Sigmoid colon (tissue), 7 donors: ENCODE data around the gene COL9A3. TPM values are rescaled to one million over a fixed set of nuclear protein-coding genes. Genes with fewer than 3 reads are reported as not detected.

Source experiments
- DNase-seq: peaks from one replicate; pipeline ENCODE4 v3.0.0-alpha.2; 2019
- H3K27ac ChIP-seq, 4 donors: fragments of 200-600 bp; sonication (generic); one replicate each; pipeline ENCODE4 v1.5.1; 2016 to 2019; ENCODE audit warnings: mild to moderate bottlenecking in 1 of 4
- H3K27me3 ChIP-seq, 3 donors: fragments of 200-600 bp; sonication (generic); one replicate each; pipeline ENCODE4 v1.5.1; 2019; ENCODE audit warnings: mild to moderate bottlenecking in 1 of 3
- H3K36me3 ChIP-seq, 4 donors: fragments of 200-600 bp; sonication (generic); one replicate each; pipeline ENCODE4 v1.5.1; 2016 to 2019
- H3K4me1 ChIP-seq, 4 donors: fragments of 200-600 bp; sonication (generic); one replicate each; pipeline ENCODE4 v1.5.1; 2017 to 2019
- H3K4me3 ChIP-seq, 4 donors: fragments of 200-600 bp; sonication (generic); one replicate each; pipeline ENCODE4 v1.5.1; 2017 to 2019; ENCODE audit warnings: mild to moderate bottlenecking in 2 of 4, moderate library complexity in 1 of 4
- H3K9me3 ChIP-seq, 4 donors: fragments of 200-600 bp in 3 of 4; sonication (generic) in 3 of 4; one replicate each; pipeline versions ENCODE4 v1.5.1 to v1.6.1; 2013 to 2019
- EP300 ChIP-seq, 4 donors: sonication (generic); formaldehyde crosslinking; IDR thresholded peaks; one replicate each; pipeline ENCODE4 v1.6.1; 2017; ENCODE audit warnings: antibody characterized with exemption in 4 of 4
- POLR2A ChIP-seq, 2 donors: fragments of 450-650 bp; IDR thresholded peaks; one replicate each; pipeline ENCODE4 v1.6.1; 2016; ENCODE audit warnings: antibody characterized with exemption in 2 of 2, mild to moderate bottlenecking in 2 of 2, moderate library complexity in 2 of 2
- POLR2AphosphoS5 ChIP-seq, 4 donors: sonication (generic); formaldehyde crosslinking; IDR thresholded peaks; one replicate each; pipeline ENCODE4 v1.6.1; 2017; ENCODE audit warnings: antibody characterized with exemption in 4 of 4
- WGBS, 2 donors: extraction: QIAGEN DNeasy Blood & Tissue Kit; methylation state at CpG; one replicate each; pipeline ENCODE4 v1.1.7; 2013; 5-methylcytosine and 5-hydroxymethylcytosine counted together
- intact Hi-C: fragments of 100-400 bp; cut with DNase I; formaldehyde crosslinking; loops from one replicate; pipeline ENCODE4 v1.15.1; 2023
- polyA plus RNA-seq, 3 donors: library from polyadenylated mRNA; stranded (reverse); fragments of 200-250 nt; gene quantifications; one replicate each; pipeline ENCODE4 v1.2.3, GENCODE V29; 2013
- total RNA-seq, 4 donors: library from RNA; depleted of rRNA; stranded (reverse); fragments of >200 nt; gene quantifications; one replicate each; pipeline ENCODE4 v1.1.0, GENCODE V29; 2016
- TF ChIP-seq, protein P1 (sequence below), 4 experiments: fragments of 450-650 bp in 3 of 4; fragments of 200-600 bp in 1 of 4; IDR thresholded peaks; one replicate each; pipeline ENCODE4 v1.5.1; 2016 to 2019; ENCODE audit warnings: antibody characterized with exemption in 4 of 4, mild to moderate bottlenecking in 3 of 4, moderate library complexity in 2 of 4
- donor health status: healthy with polysubstance abuse.
- donor health status: Bipolar disorder and iron deficiency.
- donor health status: healthy.

COL9A3 gene
- total and polyA plus RNA-seq, 7 donors = 1.8 to 20.8 (median 5.8) TPM

DNA sequence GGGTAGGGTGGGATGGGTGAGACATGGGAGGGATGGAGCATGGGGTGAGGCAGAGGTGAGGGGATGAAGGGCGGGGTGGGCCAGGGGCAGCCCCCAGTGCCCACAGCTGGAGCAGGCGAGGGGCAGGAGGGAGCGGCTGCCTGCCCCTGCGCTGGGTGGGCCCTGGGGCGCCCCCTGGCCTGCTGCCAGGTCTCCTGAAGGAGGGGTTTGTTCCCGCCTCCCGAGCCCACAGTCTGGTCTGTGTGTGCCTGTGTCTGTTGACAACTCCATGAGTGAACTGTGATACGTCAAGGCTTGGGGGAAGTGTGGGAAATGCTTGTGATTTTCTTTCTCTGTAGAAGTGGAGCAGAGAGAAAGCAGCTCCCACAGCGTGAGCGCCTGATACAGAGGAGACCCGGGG, 31.5 kb upstream of the COL9A3 start:
- TF ChIP-seq EP300 (IDR thresholded peaks at IDR 0.05) (no peak), POLR2AphosphoS5 (IDR thresholded peaks at IDR 0.05) (peak in 1 of 4 donors; percentile 33)
- H3K4me3 ChIP-seq = no peak overlapping the region
- no peak for DNase-seq
- no peaks in the 10 kb centered on the region for H3K9me3 ChIP-seq
- peak overlapping the region in 2 of 4 donors; percentile 54 to 59 for H3K27ac ChIP-seq
- no peaks in the 10 kb centered on the region for H3K36me3 ChIP-seq
- 70 to 77% methylated on average over 11 of the region's 11 CpGs for WGBS, 2 donors
- H3K4me1 ChIP-seq = peaks cover 0 to 31% (median 12%) of the 10 kb centered on the region in 4 donors
- intact Hi-C loops = loop anchor here (10.0 kb wide), 1 partner anchor 281 kb away; no protein-coding TSS in a partner anchor
- H3K27me3 ChIP-seq = no peaks in the 10 kb centered on the region

GRCh38 chr20:62786157-62786556, 30.7 kb upstream of the COL9A3 start:
- Histone ChIP-seq H3K4me1 (peaks cover 0 to 33% (median 15%) of the 10 kb centered on the region in 4 donors), H3K36me3 (no peaks in the 10 kb centered on the region), H3K27me3 (no peaks in the 10 kb centered on the region), H3K9me3 (no peaks in the 10 kb centered on the region), H3K4me3 (no peak overlapping the region), H3K27ac (peak overlapping the region in 2 of 4 donors; percentile 54 to 59)
- 80 to 87% methylated on average over 13 of the region's 13 CpGs for WGBS, 2 donors
- no peak for TF ChIP-seq POLR2A (IDR thresholded peaks at IDR 0.05)
- TF ChIP-seq POLR2AphosphoS5 (IDR thresholded peaks at IDR 0.05) = no peak
- TF ChIP-seq EP300 (IDR thresholded peaks at IDR 0.05) = no peak
- TF ChIP-seq, protein P1, sequence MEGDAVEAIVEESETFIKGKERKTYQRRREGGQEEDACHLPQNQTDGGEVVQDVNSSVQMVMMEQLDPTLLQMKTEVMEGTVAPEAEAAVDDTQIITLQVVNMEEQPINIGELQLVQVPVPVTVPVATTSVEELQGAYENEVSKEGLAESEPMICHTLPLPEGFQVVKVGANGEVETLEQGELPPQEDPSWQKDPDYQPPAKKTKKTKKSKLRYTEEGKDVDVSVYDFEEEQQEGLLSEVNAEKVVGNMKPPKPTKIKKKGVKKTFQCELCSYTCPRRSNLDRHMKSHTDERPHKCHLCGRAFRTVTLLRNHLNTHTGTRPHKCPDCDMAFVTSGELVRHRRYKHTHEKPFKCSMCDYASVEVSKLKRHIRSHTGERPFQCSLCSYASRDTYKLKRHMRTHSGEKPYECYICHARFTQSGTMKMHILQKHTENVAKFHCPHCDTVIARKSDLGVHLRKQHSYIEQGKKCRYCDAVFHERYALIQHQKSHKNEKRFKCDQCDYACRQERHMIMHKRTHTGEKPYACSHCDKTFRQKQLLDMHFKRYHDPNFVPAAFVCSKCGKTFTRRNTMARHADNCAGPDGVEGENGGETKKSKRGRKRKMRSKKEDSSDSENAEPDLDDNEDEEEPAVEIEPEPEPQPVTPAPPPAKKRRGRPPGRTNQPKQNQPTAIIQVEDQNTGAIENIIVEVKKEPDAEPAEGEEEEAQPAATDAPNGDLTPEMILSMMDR (IDR thresholded peaks at IDR 0.05) = no peak
- intact Hi-C loops = loop anchor here (10.0 kb wide), 1 partner anchor 281 kb away; no protein-coding TSS in a partner anchor
- no peak for DNase-seq

GRCh38 chr20:62787321-62787720, 29.5 kb upstream of the COL9A3 start:
- no peak overlapping the region for H3K4me3 ChIP-seq
- no peaks in the 10 kb centered on the region for H3K36me3 ChIP-seq
- TF ChIP-seq EP300 (IDR thresholded peaks at IDR 0.05) (no peak), POLR2AphosphoS5 (IDR thresholded peaks at IDR 0.05) (no peak), POLR2A (IDR thresholded peaks at IDR 0.05) (no peak)
- TF ChIP-seq, protein P1 (IDR thresholded peaks at IDR 0.05) = no peak
- no peak overlapping the region for H3K27ac ChIP-seq
- no peaks in the 10 kb centered on the region for H3K9me3 ChIP-seq
- no peaks in the 10 kb centered on the region for H3K27me3 ChIP-seq
- intact Hi-C loops = loop anchor here (10.0 kb wide), 1 partner anchor 283 kb away; no protein-coding TSS in a partner anchor
- peaks cover 0 to 36% (median 18%) of the 10 kb centered on the region in 4 donors for H3K4me1 ChIP-seq
- WGBS, 2 donors = 71 to 72% methylated on average over 7 of the region's 7 CpGs
- no peak for DNase-seq

DNA sequence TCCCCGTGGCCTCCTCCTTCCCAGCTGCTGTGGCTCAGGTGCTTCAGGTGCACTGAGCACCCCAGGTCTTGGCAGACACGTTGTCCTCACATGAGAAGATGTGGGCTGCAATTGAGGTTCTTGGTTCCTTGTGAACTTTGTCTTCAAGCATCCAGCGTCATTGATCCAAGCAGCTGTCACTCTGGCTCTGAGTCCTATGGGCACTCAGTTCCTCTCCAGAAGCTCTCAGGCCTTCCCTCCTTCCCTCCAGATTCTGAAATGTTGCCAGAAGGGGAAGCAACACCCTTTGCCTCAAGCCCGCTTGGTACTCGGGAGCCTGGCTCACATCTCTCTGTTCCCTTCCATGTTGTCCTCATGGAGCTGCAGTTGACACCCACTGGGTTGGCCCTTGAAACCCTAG, 29.0 kb upstream of the COL9A3 start:
- Histone ChIP-seq H3K27me3 (no peaks in the 10 kb centered on the region), H3K4me1 (peaks cover 0 to 31% (median 15%) of the 10 kb centered on the region in 4 donors), H3K36me3 (no peaks in the 10 kb centered on the region), H3K27ac (no peak overlapping the region), H3K9me3 (no peaks in the 10 kb centered on the region), H3K4me3 (no peak overlapping the region)
- intact Hi-C loops = loop anchor here (10.0 kb wide), 1 partner anchor 283 kb away; no protein-coding TSS in a partner anchor
- DNase-seq = no peak
- no peak for TF ChIP-seq POLR2A (IDR thresholded peaks at IDR 0.05)
- TF ChIP-seq, protein P1 (IDR thresholded peaks at IDR 0.05) = no peak
- no peak for TF ChIP-seq POLR2AphosphoS5 (IDR thresholded peaks at IDR 0.05)
- TF ChIP-seq EP300 (IDR thresholded peaks at IDR 0.05) = no peak
- 49 to 79% methylated on average over 5 of the region's 5 CpGs for WGBS, 2 donors

DNA sequence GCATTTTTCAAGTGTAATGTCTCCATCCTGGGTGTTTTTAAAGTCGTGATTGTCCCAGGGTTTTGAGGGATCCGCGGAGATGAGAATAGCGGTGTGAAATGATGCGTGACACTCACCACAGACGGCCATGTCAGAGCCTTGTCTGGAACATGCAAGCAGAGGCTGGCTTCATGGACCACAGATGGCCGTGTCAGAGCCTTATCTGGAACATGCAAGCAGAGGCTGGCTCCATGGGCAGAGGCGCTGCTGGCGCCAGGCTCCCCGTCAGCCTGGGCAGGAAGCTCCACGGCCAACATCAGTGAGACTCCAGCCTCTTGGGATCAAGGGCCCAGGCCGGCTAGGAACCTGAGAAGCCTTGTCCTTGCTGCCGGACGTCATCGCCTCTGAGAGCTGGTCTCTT, 28.2 kb upstream of the COL9A3 start:
- intact Hi-C loops = loop anchor here (10.0 kb wide), 1 partner anchor 284 kb away; no protein-coding TSS in a partner anchor
- no peak overlapping the region for H3K27ac ChIP-seq
- no peaks in the 10 kb centered on the region for H3K9me3 ChIP-seq
- TF ChIP-seq, protein P1 (IDR thresholded peaks at IDR 0.05) = no peak
- no peak for TF ChIP-seq POLR2A (IDR thresholded peaks at IDR 0.05)
- TF ChIP-seq EP300 (IDR thresholded peaks at IDR 0.05) = no peak
- TF ChIP-seq POLR2AphosphoS5 (IDR thresholded peaks at IDR 0.05) = no peak
- H3K4me1 ChIP-seq = peaks cover 0 to 29% (median 16%) of the 10 kb centered on the region in 4 donors
- no peak overlapping the region for H3K4me3 ChIP-seq
- H3K27me3 ChIP-seq = no peaks in the 10 kb centered on the region
- WGBS, 2 donors = 84 to 85% methylated on average over 15 of the region's 15 CpGs
- H3K36me3 ChIP-seq = no peaks in the 10 kb centered on the region
- DNase-seq = no peak
